ENCODE results near the gene LYPD6B.
A peak's percentile ranks its signal among the peaks of the same experiment; 100 is the strongest.

Gene LYPD6B

DNA sequence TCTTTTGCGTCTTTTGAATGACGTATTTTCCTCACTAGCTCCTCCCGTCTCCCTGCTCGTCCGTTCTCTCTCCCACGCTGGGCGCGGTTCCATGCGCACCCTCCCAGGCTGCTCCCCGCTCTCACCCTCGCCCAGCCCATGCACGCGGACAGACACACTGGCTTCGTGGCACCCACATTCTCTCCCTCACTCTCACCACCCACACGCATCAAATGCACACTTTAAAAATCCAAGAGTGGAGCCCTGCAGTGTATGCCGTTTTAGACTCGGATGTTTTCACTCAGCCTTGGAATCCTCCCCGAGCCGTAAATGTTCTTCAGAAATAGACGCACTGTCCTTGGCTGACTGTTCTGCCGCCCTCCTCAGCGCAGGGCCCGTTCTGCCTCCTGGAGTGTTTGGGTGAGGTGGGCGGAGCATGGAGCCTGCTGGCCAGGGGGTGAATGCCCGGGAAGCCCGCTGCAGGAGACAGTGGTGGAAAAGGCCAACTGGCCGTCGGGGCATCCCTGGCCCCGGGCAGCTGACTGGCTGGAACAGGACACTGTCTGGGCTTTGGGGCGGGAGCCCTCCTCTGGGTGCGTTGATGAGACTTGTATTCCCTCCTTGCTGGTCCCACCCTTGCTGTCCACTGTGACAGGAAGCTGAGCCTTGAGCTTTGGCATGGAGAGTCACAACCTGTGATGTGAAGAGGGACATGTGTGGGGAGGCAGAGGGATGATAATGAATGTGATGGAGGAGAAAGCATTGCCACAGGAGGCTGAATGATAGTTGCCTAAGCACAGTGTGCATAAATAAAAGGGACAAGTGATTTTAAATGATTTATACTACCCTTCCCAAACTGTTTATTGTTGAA is 35.4 kb upstream of the LYPD6B start:
- Mint-ChIP-seq H3K36me3 (ENCODE audit: low read depth) (peaks cover 23% of the 10 kb centered on the region), H3K4me1 (ENCODE audit: low read depth) (peaks cover 19% of the 10 kb centered on the region), H3K27me3 (no peaks in the 10 kb centered on the region), H3K4me3 (no peak overlapping the region), H3K9me3 (no peaks in the 10 kb centered on the region), H3K27ac (no peak overlapping the region)
- no peak for DNase-seq

GRCh38 chr2:149004836-149005235 is 33.7 kb upstream of the LYPD6B start:
- no peak for DNase-seq
- H3K4me3 Mint-ChIP-seq = no peak overlapping the region
- no peaks in the 10 kb centered on the region for H3K9me3 Mint-ChIP-seq
- peaks cover 27% of the 10 kb centered on the region for H3K36me3 Mint-ChIP-seq (ENCODE audit: low read depth)
- H3K27ac Mint-ChIP-seq = no peak overlapping the region
- no peaks in the 10 kb centered on the region for H3K27me3 Mint-ChIP-seq
- peaks cover 13% of the 10 kb centered on the region for H3K4me1 Mint-ChIP-seq (ENCODE audit: low read depth)

DNA sequence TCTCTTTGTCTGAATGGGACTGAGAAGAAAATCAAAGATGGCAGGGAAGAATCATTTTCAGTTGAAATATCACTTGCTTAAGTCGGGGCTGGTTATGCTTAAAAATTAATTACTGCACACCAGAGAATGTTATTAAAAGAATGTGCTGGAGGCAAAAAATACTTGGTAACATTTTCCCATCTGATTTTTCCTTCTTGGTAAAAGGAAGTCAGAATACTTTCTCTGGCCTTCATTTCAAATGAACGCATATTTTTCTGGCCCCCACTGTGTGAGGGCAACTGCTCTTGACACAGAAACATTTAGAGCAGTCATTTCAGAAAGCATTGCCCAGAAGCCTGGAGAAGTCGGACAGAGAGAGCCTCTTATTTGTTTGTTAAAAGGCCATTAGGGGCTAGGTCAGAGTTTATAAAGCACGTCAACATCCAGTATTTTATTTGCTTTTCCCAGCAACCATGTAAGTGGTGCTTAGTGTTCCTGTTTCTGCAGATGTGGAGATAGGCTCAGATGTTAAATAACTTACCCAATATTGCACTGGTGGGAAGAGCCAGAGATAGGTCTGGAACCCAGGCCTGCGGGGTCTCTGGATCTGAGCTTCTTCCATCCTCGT is 32.9 kb upstream of the LYPD6B start:
- DNase-seq = no peak
- H3K4me1 Mint-ChIP-seq (ENCODE audit: low read depth) = peaks cover 5% of the 10 kb centered on the region
- no peak overlapping the region for H3K4me3 Mint-ChIP-seq
- no peaks in the 10 kb centered on the region for H3K27me3 Mint-ChIP-seq
- no peaks in the 10 kb centered on the region for H3K9me3 Mint-ChIP-seq
- no peak overlapping the region for H3K27ac Mint-ChIP-seq
- H3K36me3 Mint-ChIP-seq (ENCODE audit: low read depth) = peaks cover 34% of the 10 kb centered on the region

GRCh38 chr2:149006883-149007543 is 31.5 kb upstream of the LYPD6B start:
- no peak for DNase-seq
- Mint-ChIP-seq H3K36me3 (ENCODE audit: low read depth) (peaks cover 39% of the 10 kb centered on the region), H3K9me3 (no peaks in the 10 kb centered on the region), H3K27ac (no peak overlapping the region), H3K4me1 (ENCODE audit: low read depth) (no peaks in the 10 kb centered on the region), H3K27me3 (no peaks in the 10 kb centered on the region), H3K4me3 (no peak overlapping the region)

- no peak overlapping the region for H3K27ac Mint-ChIP-seq
- peaks cover 35% of the 10 kb centered on the region for H3K36me3 Mint-ChIP-seq (ENCODE audit: low read depth)
- no peaks in the 10 kb centered on the region for H3K27me3 Mint-ChIP-seq
- H3K9me3 Mint-ChIP-seq = no peaks in the 10 kb centered on the region
- no peak overlapping the region for H3K4me3 Mint-ChIP-seq
- H3K4me1 Mint-ChIP-seq (ENCODE audit: low read depth) = no peaks in the 10 kb centered on the region
- no peak for DNase-seq
These were observed 30.1 kb upstream of the LYPD6B start for GRCh38 chr2:149008381-149008780.

DNA sequence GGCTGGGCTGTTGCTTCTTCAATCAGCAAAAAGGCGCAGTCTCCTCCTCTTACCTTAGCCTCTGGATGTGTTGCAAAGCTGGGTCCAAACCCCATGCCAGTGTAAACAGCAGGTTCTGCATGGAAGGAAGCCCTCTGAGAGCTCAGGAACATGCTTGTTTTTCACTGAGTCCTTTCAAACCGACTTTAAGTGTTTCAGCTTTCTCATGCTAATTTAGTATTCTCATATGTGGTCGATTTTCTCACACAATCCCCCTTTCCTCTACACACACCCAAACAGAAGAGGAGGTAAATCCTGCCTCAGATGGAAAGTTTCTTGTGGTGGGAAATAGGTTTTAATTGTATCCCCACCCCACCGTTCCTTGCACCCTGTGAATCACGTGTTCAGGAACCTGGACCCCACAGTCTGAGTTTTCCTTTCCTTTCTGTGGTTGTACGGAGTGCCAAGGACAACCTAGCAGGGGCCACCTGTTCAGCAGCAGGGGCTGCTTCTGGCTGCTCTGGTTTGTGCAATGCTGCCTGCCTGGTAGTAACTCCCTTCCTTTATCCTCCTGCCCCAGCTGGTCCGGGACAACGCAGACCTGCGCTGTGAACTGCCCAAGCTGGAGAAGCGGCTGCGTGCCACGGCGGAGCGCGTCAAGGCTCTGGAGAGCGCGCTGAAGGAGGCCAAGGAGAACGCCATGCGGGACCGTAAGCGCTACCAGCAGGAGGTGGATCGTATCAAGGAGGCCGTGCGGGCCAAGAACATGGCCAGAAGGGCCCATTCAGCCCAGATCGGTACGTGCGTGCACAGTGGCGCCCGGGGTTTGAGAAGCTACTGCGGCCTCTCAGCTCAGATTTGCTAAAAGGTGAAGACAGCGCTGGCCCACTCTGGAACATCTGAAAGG is 28.7 kb upstream of the LYPD6B start:
- peaks cover 37% of the 10 kb centered on the region for H3K36me3 Mint-ChIP-seq (ENCODE audit: low read depth)
- H3K4me3 Mint-ChIP-seq = no peak overlapping the region
- no peaks in the 10 kb centered on the region for H3K9me3 Mint-ChIP-seq
- no peaks in the 10 kb centered on the region for H3K27me3 Mint-ChIP-seq
- H3K27ac Mint-ChIP-seq = no peak overlapping the region
- DNase-seq = no peak
- H3K4me1 Mint-ChIP-seq (ENCODE audit: low read depth) = no peaks in the 10 kb centered on the region

DNA sequence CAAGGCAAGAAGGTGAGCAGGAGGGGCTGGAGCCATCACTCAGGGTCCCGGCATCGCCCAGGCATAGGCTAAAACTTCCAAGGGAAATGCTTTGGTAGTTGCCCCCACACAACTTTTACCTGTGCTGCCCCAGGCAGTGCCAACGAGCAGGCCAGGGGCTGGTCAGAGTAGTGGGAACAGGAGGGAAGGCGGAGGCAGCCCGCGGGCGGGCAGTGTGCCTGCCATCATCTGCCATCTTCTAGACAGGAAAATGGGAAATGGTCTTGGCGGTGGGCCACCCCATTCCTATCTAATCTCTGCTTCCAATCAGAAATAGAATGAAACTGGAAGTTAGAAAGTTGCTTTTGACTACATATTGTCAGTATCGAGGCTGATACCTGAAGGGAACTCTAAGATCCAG is 26.0 kb upstream of the LYPD6B start:
- no peak for DNase-seq
- Mint-ChIP-seq H3K4me1 (ENCODE audit: low read depth) (peaks cover 3% of the 10 kb centered on the region), H3K4me3 (no peak overlapping the region), H3K27ac (no peak overlapping the region), H3K27me3 (no peaks in the 10 kb centered on the region), H3K36me3 (ENCODE audit: low read depth) (peaks cover 37% of the 10 kb centered on the region), H3K9me3 (no peaks in the 10 kb centered on the region)

DNA sequence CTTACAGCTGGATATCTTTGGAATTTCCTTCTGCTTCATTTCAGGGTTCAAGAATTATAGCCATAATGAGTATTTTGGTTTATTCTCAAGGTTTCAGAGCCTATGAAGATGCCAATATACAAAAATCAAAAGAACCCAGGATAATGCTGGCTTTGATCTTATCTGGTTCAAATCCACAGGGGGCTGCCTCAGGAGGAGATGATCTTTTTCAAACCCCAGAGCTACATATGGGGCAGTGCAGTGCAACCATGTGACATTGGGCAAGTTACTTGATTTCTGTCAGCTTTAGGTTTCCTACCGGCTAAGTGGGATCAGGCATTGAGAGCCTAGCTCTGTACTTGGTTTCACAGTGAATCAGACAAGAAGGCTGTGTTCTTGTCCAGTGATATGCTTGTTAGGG is 23.0 kb upstream of the LYPD6B start:
- Mint-ChIP-seq H3K9me3 (no peaks in the 10 kb centered on the region), H3K4me3 (no peak overlapping the region), H3K27me3 (no peaks in the 10 kb centered on the region), H3K36me3 (ENCODE audit: low read depth) (peaks cover 24% of the 10 kb centered on the region), H3K27ac (no peak overlapping the region), H3K4me1 (ENCODE audit: low read depth) (peaks cover 3% of the 10 kb centered on the region)
- DNase-seq = no peak

- Mint-ChIP-seq H3K27me3 (no peaks in the 10 kb centered on the region), H3K4me3 (no peak overlapping the region), H3K27ac (no peak overlapping the region), H3K4me1 (ENCODE audit: low read depth) (peaks cover 3% of the 10 kb centered on the region), H3K9me3 (no peaks in the 10 kb centered on the region), H3K36me3 (ENCODE audit: low read depth) (peaks cover 19% of the 10 kb centered on the region)
- no peak for DNase-seq
These were observed 22.5 kb upstream of the LYPD6B start for GRCh38 chr2:149015926-149016563.

GRCh38 chr2:149017116-149017985 is 21.1 kb upstream of the LYPD6B start:
- Mint-ChIP-seq H3K27ac (no peak overlapping the region), H3K4me1 (ENCODE audit: low read depth) (peaks cover 3% of the 10 kb centered on the region), H3K9me3 (no peaks in the 10 kb centered on the region), H3K4me3 (no peak overlapping the region), H3K27me3 (no peaks in the 10 kb centered on the region), H3K36me3 (ENCODE audit: low read depth) (peaks cover 8% of the 10 kb centered on the region)
- peak; percentile 75 for DNase-seq

- H3K27ac Mint-ChIP-seq = no peak overlapping the region
These were observed 19.5 kb upstream of the LYPD6B start for GRCh38 chr2:149018981-149019380.

GRCh38 chr2:149019768-149020167 is 18.7 kb upstream of the LYPD6B start:
- DNase-seq = no peak
- Mint-ChIP-seq H3K27ac (no peak overlapping the region), H3K4me3 (no peak overlapping the region)

More at GRCh38 chr2:149018981-149019380, 19.5 kb upstream of the LYPD6B start:
- no peaks in the 10 kb centered on the region for H3K9me3 Mint-ChIP-seq
- peaks cover 5% of the 10 kb centered on the region for H3K36me3 Mint-ChIP-seq (ENCODE audit: low read depth)
- no peak overlapping the region for H3K4me3 Mint-ChIP-seq
- H3K27me3 Mint-ChIP-seq = no peaks in the 10 kb centered on the region
- no peak for DNase-seq
- peaks cover 3% of the 10 kb centered on the region for H3K4me1 Mint-ChIP-seq (ENCODE audit: low read depth)

DNA sequence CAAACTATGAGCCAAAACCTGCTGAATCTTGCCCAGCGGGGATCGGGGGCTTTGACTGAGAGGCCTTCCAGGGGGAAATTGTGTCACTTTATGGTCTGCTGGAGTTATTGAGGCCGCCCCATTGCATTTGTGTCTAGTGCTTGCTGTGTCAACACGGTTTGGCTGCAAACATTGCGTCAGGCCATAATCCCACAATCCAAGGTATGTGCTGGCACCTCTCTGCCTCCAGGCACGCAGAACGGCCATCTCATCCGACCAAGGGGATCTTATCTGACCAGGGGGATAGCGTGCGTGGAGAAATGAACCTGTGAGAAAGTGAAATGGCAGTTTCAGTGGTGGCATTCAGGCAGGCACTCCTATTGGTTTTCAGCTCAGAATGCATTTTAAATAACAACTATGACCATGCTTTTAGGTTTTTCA is 18.1 kb upstream of the LYPD6B start:
- Mint-ChIP-seq H3K27ac (no peak overlapping the region), H3K36me3 (ENCODE audit: low read depth) (peaks cover 2% of the 10 kb centered on the region), H3K4me1 (ENCODE audit: low read depth) (peaks cover 3% of the 10 kb centered on the region), H3K9me3 (no peaks in the 10 kb centered on the region), H3K4me3 (no peak overlapping the region), H3K27me3 (no peaks in the 10 kb centered on the region)
- DNase-seq = no peak

More at GRCh38 chr2:149019768-149020167, 18.7 kb upstream of the LYPD6B start:
- Mint-ChIP-seq H3K9me3 (no peaks in the 10 kb centered on the region), H3K27me3 (no peaks in the 10 kb centered on the region), H3K36me3 (ENCODE audit: low read depth) (peaks cover 2% of the 10 kb centered on the region), H3K4me1 (ENCODE audit: low read depth) (peaks cover 3% of the 10 kb centered on the region)

All from activated T-cell treated with anti-CD3 and anti-CD28 coated beads, Interleukin-2, amount 50 U/mL, for 24 hours (primary cell).